Uterus (tissue), 4 donors: ENCODE results near the gene ATP5F1D. TPM values are rescaled to one million over a fixed set of nuclear protein-coding genes. Genes with fewer than 3 reads are reported as not detected.

ENCODE experiments used
- DNase-seq, 2 donors: peaks; one replicate each; pipeline ENCODE4 v3.0.0-alpha.2; 2019 to 2020
- H3K27ac ChIP-seq, 2 donors: fragments of 200-600 bp; sonication (generic); 1 replicate in 1 of 2; 2 replicates in 1 of 2; pipeline ENCODE4 v1.5.1; 2016 to 2018
- H3K27me3 ChIP-seq, 2 donors: fragments of 200-600 bp; sonication (generic); one replicate each; pipeline ENCODE4 v1.5.1; 2018 to 2019; ENCODE audit warnings: control low read depth in 1 of 2
- H3K36me3 ChIP-seq, 2 donors: fragments of 200-600 bp; sonication (generic); one replicate each; pipeline ENCODE4 v1.5.1; 2019; ENCODE audit warnings: control low read depth in 1 of 2
- H3K4me1 ChIP-seq, 2 donors: fragments of 200-600 bp; sonication (generic); one replicate each; pipeline ENCODE4 v1.5.1; 2018 to 2019; ENCODE audit warnings: control low read depth in 1 of 2
- H3K4me3 ChIP-seq, 2 donors: fragments of 200-600 bp; sonication (generic); 1 replicate in 1 of 2; 2 replicates in 1 of 2; pipeline ENCODE4 v1.5.1; 2018 to 2019; ENCODE audit warnings: mild to moderate bottlenecking in 1 of 2
- H3K9me3 ChIP-seq, 2 donors: fragments of 200-600 bp; sonication (generic); one replicate each; pipeline ENCODE4 v1.5.1; 2019; ENCODE audit warnings: control low read depth in 1 of 2
- CTCF ChIP-seq, 4 experiments: fragments of 200-600 bp in 2 of 4; fragments of 450-650 bp in 2 of 4; sonication (generic) in 2 of 4; IDR thresholded peaks; one replicate each; pipeline ENCODE4 v1.5.1; 2016 to 2019; ENCODE audit warnings: antibody characterized with exemption in 4 of 4, mild to moderate bottlenecking in 2 of 4, moderate library complexity in 1 of 4
- POLR2A ChIP-seq, 2 donors: fragments of 450-650 bp; IDR thresholded peaks; one replicate each; pipeline ENCODE4 v1.6.1; 2016; ENCODE audit warnings: antibody characterized with exemption in 2 of 2, mild to moderate bottlenecking in 1 of 2, moderate library complexity in 1 of 2
- intact Hi-C: fragments of 100-400 bp; cut with DNase I; formaldehyde crosslinking; loops from one replicate; pipeline ENCODE4 v1.15.1; 2023; ENCODE audit warnings: low total_unique reads
- total RNA-seq, 4 donors: library from RNA; depleted of rRNA in 3 of 4; stranded (reverse); fragments of >200 nt in 3 of 4; gene quantifications; one replicate each; pipeline versions ENCODE4 v1.1.0 to v1.2.4, GENCODE V29; 2014 to 2023
- donor health status: DM: yes; HTN: yes; CAD: no.

The ATP5F1D gene
- total RNA-seq, 4 donors from 2014 or later = 4.7 to 164 (median 68.9) TPM

GRCh38 chr19:1280636-1281568, 39.4 kb downstream of the ATP5F1D start:
- H3K27me3 ChIP-seq = peaks cover 10 to 18% of the 10 kb centered on the region in 2 donors
- H3K27ac ChIP-seq = no peak overlapping the region
- TF ChIP-seq POLR2A (IDR thresholded peaks at IDR 0.05) (no peak), CTCF (IDR thresholded peaks at IDR 0.05) (no peak)
- H3K9me3 ChIP-seq = no peaks in the 10 kb centered on the region
- intact Hi-C loops = no loop called here
- H3K4me3 ChIP-seq = no peak overlapping the region
- H3K4me1 ChIP-seq = peaks cover 0 to 7% of the 10 kb centered on the region in 2 donors
- no peak for DNase-seq
- no peaks in the 10 kb centered on the region for H3K36me3 ChIP-seq

GRCh38 chr19:1281569-1282287, 40.2 kb downstream of the ATP5F1D start:
- Histone ChIP-seq H3K27ac (no peak overlapping the region), H3K4me3 (no peak overlapping the region), H3K27me3 (peaks cover 14 to 21% of the 10 kb centered on the region in 2 donors), H3K36me3 (no peaks in the 10 kb centered on the region), H3K9me3 (no peaks in the 10 kb centered on the region), H3K4me1 (peaks cover 0 to 6% of the 10 kb centered on the region in 2 donors)
- no peak for DNase-seq
- intact Hi-C loops = no loop called here
- TF ChIP-seq CTCF (IDR thresholded peaks at IDR 0.05) (no peak), POLR2A (IDR thresholded peaks at IDR 0.05) (no peak)

- intact Hi-C loops = no loop called here
- H3K4me3 ChIP-seq = no peak overlapping the region
- H3K27ac ChIP-seq = no peak overlapping the region
- no peaks in the 10 kb centered on the region for H3K9me3 ChIP-seq
- H3K36me3 ChIP-seq = no peaks in the 10 kb centered on the region
- TF ChIP-seq POLR2A (IDR thresholded peaks at IDR 0.05) (no peak), CTCF (IDR thresholded peaks at IDR 0.05) (no peak)
- H3K4me1 ChIP-seq = peaks cover 0 to 5% of the 10 kb centered on the region in 2 donors
- H3K27me3 ChIP-seq = peaks cover 22 to 28% of the 10 kb centered on the region in 2 donors
- DNase-seq = no peak
Observed at GRCh38 chr19:1282588-1283206, 41.1 kb downstream of the ATP5F1D start.

- no peak overlapping the region for H3K4me3 ChIP-seq
- intact Hi-C loops = no loop called here
- H3K27ac ChIP-seq = no peak overlapping the region
- H3K27me3 ChIP-seq = peaks cover 22 to 29% of the 10 kb centered on the region in 2 donors
- TF ChIP-seq CTCF (IDR thresholded peaks at IDR 0.05) (no peak), POLR2A (IDR thresholded peaks at IDR 0.05) (no peak)
- H3K36me3 ChIP-seq = no peaks in the 10 kb centered on the region
- DNase-seq = no peak
- H3K4me1 ChIP-seq = peaks cover 0 to 5% of the 10 kb centered on the region in 2 donors
- H3K9me3 ChIP-seq = no peaks in the 10 kb centered on the region
Observed at GRCh38 chr19:1283207-1283916, 41.8 kb downstream of the ATP5F1D start.
